Activated naive CD4-positive, alpha-beta T cell treated with anti-CD3 and anti-CD28 coated beads, Interleukin-2, amount 50 U/mL, for 72 hours (primary cell): ENCODE measurements around the gene TBC1D4. TPM values are rescaled to one million over a fixed set of nuclear protein-coding genes. Genes with fewer than 3 reads are reported as not detected.
A peak's percentile ranks its signal among the peaks of the same experiment; 100 is the strongest.

ENCODE experiments used
- ATAC-seq, 2 donors: fragments of 150-1000 bp; cut with Tn5 transposase; 2 replicates each; pipeline ENCODE4 v1.10.0; 2021; ENCODE audit warnings: mild to moderate bottlenecking in 2 of 2, moderate library complexity in 2 of 2
- DNase-seq, 2 donors: peaks; one replicate each; pipeline ENCODE4 v3.0.0; 2021 to 2022; ENCODE audit warnings: low spot score in 2 of 2
- H3K27ac Mint-ChIP-seq, 2 donors: one replicate each; pipeline ENCODE4 v1.8.0; 2022; ENCODE audit warnings: mild to moderate bottlenecking in 2 of 2, mixed read lengths in 2 of 2
- H3K36me3 Mint-ChIP-seq, 2 donors: one replicate each; pipeline ENCODE4 v1.8.0; 2022; ENCODE audit warnings: mixed read lengths in 2 of 2
- H3K9me3 Mint-ChIP-seq, 2 donors: one replicate each; pipeline ENCODE4 v1.8.0; 2022; ENCODE audit warnings: mixed read lengths in 2 of 2
- total RNA-seq, 2 donors: library from RNA; stranded (reverse); gene quantifications; one replicate each; pipeline ENCODE4 v1.2.3, GENCODE V29; 2022

The TBC1D4 gene
- total RNA-seq, 2 donors from 2014 or later, result 29.6 to 30.5 TPM

GRCh38 chr13:75468602-75469001 lies 13.4 kb downstream of the TBC1D4 start:
- DNase-seq, result no peak
- no peak overlapping the region for H3K27ac Mint-ChIP-seq
- no peak for ATAC-seq
- no peaks in the 10 kb centered on the region for H3K9me3 Mint-ChIP-seq
- H3K36me3 Mint-ChIP-seq, result no peaks in the 10 kb centered on the region

- no peak for DNase-seq
- H3K27ac Mint-ChIP-seq, result no peak overlapping the region
- ATAC-seq, result no peak
- H3K36me3 Mint-ChIP-seq, result no peaks in the 10 kb centered on the region
- H3K9me3 Mint-ChIP-seq, result no peaks in the 10 kb centered on the region
Measured at GRCh38 chr13:75468098-75468497, 13.9 kb downstream of the TBC1D4 start.

DNA sequence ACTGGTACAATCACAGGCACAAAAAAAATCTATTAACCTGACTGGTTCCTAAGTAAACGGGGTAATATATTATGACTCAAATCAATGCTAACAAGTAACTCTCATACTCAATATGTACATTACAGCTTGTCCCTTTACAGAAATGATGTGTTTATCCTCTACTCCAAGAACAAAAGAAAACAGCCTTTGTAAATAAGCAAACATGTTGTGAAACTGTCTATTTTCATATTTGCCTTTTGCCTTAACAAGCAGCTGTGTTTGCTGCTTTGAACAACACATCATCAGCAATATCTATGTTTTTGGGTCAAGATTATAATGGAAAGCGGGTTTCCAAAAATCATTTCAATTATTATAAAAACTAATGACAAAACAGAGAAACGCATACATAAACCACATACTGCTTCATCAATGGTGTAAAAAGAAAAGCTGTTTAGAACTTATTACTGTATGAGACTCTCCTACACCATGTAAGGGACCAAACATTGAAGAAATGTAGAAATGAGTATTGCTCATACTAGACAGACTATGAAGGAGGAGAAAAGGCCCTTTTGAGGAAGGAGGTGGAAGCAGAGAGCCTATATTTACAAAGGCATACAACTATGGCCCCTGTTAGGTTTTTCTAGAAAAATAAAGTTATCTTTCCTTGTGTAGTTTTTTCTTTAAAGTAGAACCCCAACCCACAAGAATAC lies 14.8 kb downstream of the TBC1D4 start:
- H3K36me3 Mint-ChIP-seq, result no peaks in the 10 kb centered on the region
- no peaks in the 10 kb centered on the region for H3K9me3 Mint-ChIP-seq
- no peak overlapping the region for H3K27ac Mint-ChIP-seq
- no peak for DNase-seq
- ATAC-seq, result no peak

- H3K36me3 Mint-ChIP-seq, result no peaks in the 10 kb centered on the region
- H3K27ac Mint-ChIP-seq, result no peak overlapping the region
- DNase-seq (no peak), ATAC-seq (no peak)
- no peaks in the 10 kb centered on the region for H3K9me3 Mint-ChIP-seq
Measured at GRCh38 chr13:75465236-75465635, 16.7 kb downstream of the TBC1D4 start.

DNA sequence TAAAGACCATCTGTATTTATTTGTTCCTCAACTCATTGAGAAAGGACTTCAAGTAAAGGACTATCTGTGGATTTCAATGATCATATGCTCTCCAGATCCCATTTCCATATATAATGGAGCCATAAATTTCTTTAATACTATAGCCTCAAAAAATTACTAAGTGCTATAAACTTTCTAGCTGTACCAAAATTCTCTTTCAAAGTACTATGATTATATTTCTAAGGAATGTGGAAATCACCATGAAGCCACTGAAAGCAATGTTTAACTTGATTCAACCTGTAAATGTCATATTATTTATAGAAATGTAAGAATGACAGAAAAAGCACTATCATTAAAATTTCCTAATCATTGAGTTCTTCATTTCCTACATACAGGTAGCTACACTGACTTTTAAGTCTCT lies 20.7 kb downstream of the TBC1D4 start:
- H3K9me3 Mint-ChIP-seq, result no peaks in the 10 kb centered on the region
- ATAC-seq, result no peak
- H3K36me3 Mint-ChIP-seq, result no peaks in the 10 kb centered on the region
- no peak for DNase-seq
- no peak overlapping the region for H3K27ac Mint-ChIP-seq

DNA sequence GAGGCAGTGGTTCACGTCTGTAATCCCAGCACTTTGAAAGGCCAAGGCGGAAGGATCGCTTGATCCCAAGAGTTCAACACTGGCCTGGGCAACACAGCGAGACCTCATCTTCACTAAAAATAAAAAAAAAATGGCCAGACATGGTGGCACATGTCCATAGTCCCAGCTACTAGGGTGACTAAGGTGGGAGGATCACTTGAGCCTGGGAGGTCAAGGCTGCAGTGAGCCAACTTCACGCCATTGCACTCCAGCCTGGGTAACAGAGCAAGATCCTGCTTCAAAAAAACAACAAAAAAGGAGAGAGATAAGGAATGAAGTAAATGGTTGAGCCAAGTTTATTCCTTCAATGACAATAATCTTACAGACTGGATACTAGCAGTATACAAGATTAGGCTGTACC lies 21.3 kb downstream of the TBC1D4 start:
- no peak for DNase-seq
- Mint-ChIP-seq H3K9me3 (no peaks in the 10 kb centered on the region), H3K27ac (no peak overlapping the region), H3K36me3 (no peaks in the 10 kb centered on the region)
- ATAC-seq, result no peak

GRCh38 chr13:75458696-75459422 lies 23.1 kb downstream of the TBC1D4 start:
- H3K9me3 Mint-ChIP-seq, result no peaks in the 10 kb centered on the region
- no peaks in the 10 kb centered on the region for H3K36me3 Mint-ChIP-seq
- ATAC-seq (no peak), DNase-seq (no peak)
- no peak overlapping the region for H3K27ac Mint-ChIP-seq

GRCh38 chr13:75455962-75456361 lies 26.0 kb downstream of the TBC1D4 start:
- H3K9me3 Mint-ChIP-seq, result no peaks in the 10 kb centered on the region
- ATAC-seq (no peak), DNase-seq (no peak)

GRCh38 chr13:75454497-75454896 lies 27.5 kb downstream of the TBC1D4 start:
- ATAC-seq (no peak), DNase-seq (no peak)
- H3K27ac Mint-ChIP-seq, result no peak overlapping the region
- H3K36me3 Mint-ChIP-seq, result no peaks in the 10 kb centered on the region
- no peaks in the 10 kb centered on the region for H3K9me3 Mint-ChIP-seq

More at GRCh38 chr13:75455962-75456361, 26.0 kb downstream of the TBC1D4 start:
- Mint-ChIP-seq H3K27ac (no peak overlapping the region), H3K36me3 (no peaks in the 10 kb centered on the region)

DNA sequence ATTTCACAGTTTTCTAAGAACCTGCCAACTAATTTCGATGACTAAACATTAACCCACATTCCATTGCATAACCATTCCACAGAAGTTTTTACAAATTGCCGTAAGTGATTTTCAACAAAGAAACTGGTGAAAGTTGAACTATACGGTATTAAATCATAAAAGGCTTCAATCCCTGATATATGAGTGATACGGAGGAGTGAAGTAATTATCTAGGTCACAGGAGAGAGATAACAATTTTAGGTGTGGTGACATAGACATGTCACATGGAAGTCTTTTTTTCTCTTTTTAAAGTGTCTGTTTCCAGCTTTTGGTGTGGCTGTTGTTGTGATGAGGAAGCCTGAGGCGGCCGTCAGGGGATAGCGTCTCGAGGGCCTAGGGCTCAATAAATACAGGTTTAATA lies 29.4 kb downstream of the TBC1D4 start:
- Mint-ChIP-seq H3K27ac (no peak overlapping the region), H3K9me3 (no peaks in the 10 kb centered on the region), H3K36me3 (no peaks in the 10 kb centered on the region)
- DNase-seq (no peak), ATAC-seq (no peak)

GRCh38 chr13:75447493-75447892 lies 34.5 kb downstream of the TBC1D4 start:
- ATAC-seq, result no peak
- H3K27ac Mint-ChIP-seq, result no peak overlapping the region

GRCh38 chr13:75446874-75447273 lies 35.1 kb downstream of the TBC1D4 start:
- ATAC-seq (no peak), DNase-seq (no peak)
- H3K9me3 Mint-ChIP-seq, result no peaks in the 10 kb centered on the region
- H3K27ac Mint-ChIP-seq, result no peak overlapping the region
- no peaks in the 10 kb centered on the region for H3K36me3 Mint-ChIP-seq

More at GRCh38 chr13:75447493-75447892, 34.5 kb downstream of the TBC1D4 start:
- no peak for DNase-seq
- no peaks in the 10 kb centered on the region for H3K36me3 Mint-ChIP-seq
- no peaks in the 10 kb centered on the region for H3K9me3 Mint-ChIP-seq

GRCh38 chr13:75445717-75446499 lies 36.1 kb downstream of the TBC1D4 start:
- DNase-seq (no peak), ATAC-seq (no peak)
- no peaks in the 10 kb centered on the region for H3K36me3 Mint-ChIP-seq
- no peak overlapping the region for H3K27ac Mint-ChIP-seq
- H3K9me3 Mint-ChIP-seq, result no peaks in the 10 kb centered on the region

DNA sequence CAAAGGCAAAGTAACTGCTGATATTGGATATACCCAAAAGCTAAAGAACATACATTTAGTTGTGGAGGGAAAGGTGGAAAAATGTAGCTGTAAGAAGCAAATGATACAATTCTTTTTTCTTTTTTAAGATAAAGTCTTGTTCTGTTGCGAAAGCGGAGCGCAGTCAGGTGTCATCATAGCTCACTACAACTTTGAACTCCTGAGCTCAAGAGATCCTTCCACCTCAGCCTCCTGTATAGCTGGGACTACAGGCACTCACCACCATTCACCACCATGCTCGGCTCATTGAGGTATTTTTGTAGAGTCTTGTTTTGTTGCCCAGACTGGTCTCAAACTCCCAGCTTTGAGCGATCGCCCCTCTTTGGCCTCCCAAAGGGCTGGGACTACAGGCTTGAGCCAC lies 38.0 kb downstream of the TBC1D4 start:
- Mint-ChIP-seq H3K27ac (peak overlapping the region in 1 of 2 donors; percentile 8), H3K36me3 (no peaks in the 10 kb centered on the region), H3K9me3 (no peaks in the 10 kb centered on the region)
- DNase-seq, result no peak
- ATAC-seq, result no peak

DNA sequence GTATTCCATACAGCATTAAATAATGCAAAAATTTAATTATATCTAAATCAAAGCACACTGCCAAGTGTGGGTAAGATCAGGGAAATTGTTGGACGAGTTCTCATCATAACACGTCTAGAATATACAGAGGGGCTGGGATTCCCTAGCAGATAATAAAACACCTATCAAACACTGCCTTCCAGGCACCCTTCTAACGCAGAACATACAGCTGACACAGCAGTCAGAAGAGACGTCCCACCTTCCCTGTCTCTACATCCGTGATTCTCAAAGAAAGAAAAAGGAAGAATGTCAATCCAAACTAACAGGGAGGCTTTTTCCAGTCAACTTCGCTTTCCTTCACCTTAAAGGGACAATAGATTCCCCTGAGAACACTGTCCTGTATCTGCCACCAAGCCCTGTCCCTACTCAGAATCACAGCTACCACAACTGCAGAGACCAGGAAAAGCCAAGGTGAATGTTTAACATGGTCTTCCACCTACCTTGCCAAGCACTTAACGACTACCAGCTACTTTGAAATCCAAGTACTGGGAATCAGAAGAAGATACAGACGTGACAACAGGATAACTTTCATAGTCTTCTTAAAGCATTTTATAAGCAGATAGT lies 38.5 kb downstream of the TBC1D4 start:
- no peak for ATAC-seq
- Mint-ChIP-seq H3K27ac (no peak overlapping the region), H3K36me3 (no peaks in the 10 kb centered on the region), H3K9me3 (no peaks in the 10 kb centered on the region)
- no peak for DNase-seq

DNA sequence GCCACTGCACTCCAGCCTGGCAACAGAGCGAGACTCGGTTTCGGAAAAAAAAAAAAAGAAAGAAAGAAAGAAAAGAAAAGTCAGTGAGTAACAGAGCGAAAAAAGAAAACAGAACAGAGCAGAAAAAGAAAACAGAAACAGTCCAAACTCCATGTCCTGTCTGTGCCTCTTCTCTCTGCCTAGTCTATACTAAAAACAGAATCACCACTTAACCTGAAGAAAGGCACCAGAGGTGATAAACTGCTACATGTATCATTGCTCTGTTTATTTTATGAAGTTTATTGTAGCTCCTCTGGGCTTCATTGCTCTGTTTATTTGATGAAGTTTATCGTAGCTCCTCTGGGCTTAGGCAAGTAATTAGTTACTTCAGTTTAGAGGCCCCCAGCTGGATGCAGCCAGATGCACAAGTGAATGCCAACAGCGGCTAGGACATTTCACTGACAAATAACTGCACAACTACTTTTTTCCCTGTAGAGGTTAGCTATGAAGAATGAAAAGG lies 39.2 kb downstream of the TBC1D4 start:
- no peaks in the 10 kb centered on the region for H3K36me3 Mint-ChIP-seq
- DNase-seq (no peak), ATAC-seq (no peak)
- no peak overlapping the region for H3K27ac Mint-ChIP-seq
- H3K9me3 Mint-ChIP-seq, result no peaks in the 10 kb centered on the region

GRCh38 chr13:75440100-75440499 lies 41.9 kb downstream of the TBC1D4 start:
- ATAC-seq (no peak), DNase-seq (no peak)
- no peaks in the 10 kb centered on the region for H3K9me3 Mint-ChIP-seq
- no peaks in the 10 kb centered on the region for H3K36me3 Mint-ChIP-seq
- no peak overlapping the region for H3K27ac Mint-ChIP-seq
